Ovary (tissue), 9 donors: ENCODE measurements around the gene PRR23E. TPM values are rescaled to one million over a fixed set of nuclear protein-coding genes. Genes with fewer than 3 reads are reported as not detected.

ENCODE experiments used
- DNase-seq, 5 donors: peaks; one replicate each; pipeline ENCODE4 v3.0.0-alpha.2; 2019 to 2020
- H3K27ac ChIP-seq, 2 donors: fragments of 200-600 bp; one replicate each; pipeline versions ENCODE4 v1.5.1 to v1.8.0; 2019 to 2022
- H3K27me3 ChIP-seq: fragments of 200-600 bp; one replicate; pipeline ENCODE4 v1.8.0; 2022
- H3K36me3 ChIP-seq: fragments of 200-600 bp; sonication (generic); one replicate; pipeline ENCODE4 v1.5.1; 2019
- H3K4me1 ChIP-seq: one replicate; pipeline ENCODE4 v1.8.1; 2013; ENCODE audit warnings: mild to moderate bottlenecking, moderate library complexity; ENCODE audit not compliant: insufficient read depth
- H3K4me3 ChIP-seq: fragments of 200-600 bp; sonication (generic); one replicate; pipeline ENCODE4 v1.5.1; 2017
- H3K9me3 ChIP-seq, 2 donors: fragments of 200-600 bp in 1 of 2; sonication (generic) in 1 of 2; one replicate each; pipeline versions ENCODE4 v1.5.1 to v1.8.1; 2013 to 2019; ENCODE audit warnings: mild to moderate bottlenecking in 1 of 2, moderate library complexity in 1 of 2
- CTCF ChIP-seq, 3 donors: fragments of 450-650 bp in 2 of 3; fragments of 200-600 bp in 1 of 3; IDR thresholded peaks; one replicate each; pipeline versions ENCODE4 v1.5.1 to v1.8.0; 2016 to 2022; ENCODE audit warnings: antibody characterized with exemption in 3 of 3, mild to moderate bottlenecking in 1 of 3
- EP300 ChIP-seq: sonication (generic); formaldehyde crosslinking; IDR thresholded peaks from one replicate; pipeline ENCODE4 v1.6.1; 2017; ENCODE audit warnings: antibody characterized with exemption
- POLR2A ChIP-seq: fragments of 450-650 bp; IDR thresholded peaks from one replicate; pipeline ENCODE4 v1.6.1; 2017; ENCODE audit warnings: antibody characterized with exemption, mild to moderate bottlenecking, moderate library complexity
- WGBS, 3 donors: extraction: QIAGEN DNeasy Blood & Tissue Kit in 1 of 3; methylation state at CpG; one replicate each; pipeline versions ENCODE4 v1.1.5 to v1.1.7; 2013 to 2017; 5-methylcytosine and 5-hydroxymethylcytosine counted together
- intact Hi-C, 4 donors: fragments of 100-400 bp; cut with DNase I; formaldehyde crosslinking; loops; one replicate each; pipeline versions ENCODE4 v1.11.0 to v1.15.1; 2022 to 2023
- polyA plus RNA-seq, 2 donors: library from polyadenylated mRNA; stranded (reverse); fragments of 200-250 nt in 1 of 2; fragments of 350-450 nt in 1 of 2; fragmentation: Illumina TruSeq in 1 of 2; extraction: RNeasy Lipid Tissue Mini Kit (QIAGEN cat#74804) in 1 of 2; gene quantifications; one replicate each; pipeline ENCODE4 v1.2.3, GENCODE V29; 2013 to 2014
- total RNA-seq, 7 donors: library from RNA; depleted of rRNA in 2 of 7; stranded (reverse); fragments of >200 nt in 2 of 7; fragmentation: NEBNext Ultra II Directional in 3 of 7; extraction: Animal tissue kit (Norgen Biotek cat#: 25700) in 3 of 7; gene quantifications; one replicate each; pipeline versions ENCODE4 v1.1.0 to v1.2.4, GENCODE V29; 2016 to 2023
- donor health status: DM: no; HTN: no; CAD: no; lungs with moderate emphysema.
- donor health status: DM: no; HTN: no; CAD: no.
- donor health status: Bipolar disorder and iron deficiency.
- donor health status: DM: yes; HTN: yes; CAD: no.
- donor health status: DM: no; HTN: no; CAD: no.
- donor health status: DM: yes; HTN: yes; CAD: no.

Gene PRR23E
- total and polyA plus RNA-seq, 9 donors, result 0.08 TPM; not detected in 8

- no peak for DNase-seq
- Histone ChIP-seq H3K4me1 (peaks cover 2% of the 10 kb centered on the region), H3K27me3 (no peaks in the 10 kb centered on the region), H3K9me3 (no peaks in the 10 kb centered on the region), H3K4me3 (no peak overlapping the region), H3K27ac (no peak overlapping the region), H3K36me3 (no peaks in the 10 kb centered on the region)
- TF ChIP-seq POLR2A (no peak), EP300 (no peak), CTCF (IDR thresholded peaks at IDR 0.05) (no peak)
- intact Hi-C loops, result no loop called here
These were observed 41.8 kb downstream of the PRR23E start for GRCh38 chr3:127234778-127235177.

- Histone ChIP-seq H3K27ac (no peak overlapping the region), H3K36me3 (no peaks in the 10 kb centered on the region), H3K27me3 (no peaks in the 10 kb centered on the region), H3K4me1 (peaks cover 2% of the 10 kb centered on the region), H3K9me3 (no peaks in the 10 kb centered on the region), H3K4me3 (no peak overlapping the region)
- DNase-seq, result no peak
- WGBS, 3 donors, result 88 to 90% (median 89%) methylated on average over 3 of the region's 3 CpGs
- intact Hi-C loops, result no loop called here
- no peak for TF ChIP-seq POLR2A
- no peak for TF ChIP-seq EP300
- TF ChIP-seq CTCF (IDR thresholded peaks at IDR 0.05), result no peak
These were observed 42.8 kb downstream of the PRR23E start for GRCh38 chr3:127235706-127236105.

GRCh38 chr3:127237835-127238234 is 44.9 kb downstream of the PRR23E start:
- intact Hi-C loops, result no loop called here
- TF ChIP-seq CTCF (IDR thresholded peaks at IDR 0.05), result no peak
- no peak for TF ChIP-seq POLR2A
- TF ChIP-seq EP300, result no peak

GRCh38 chr3:127238602-127239001 is 45.7 kb downstream of the PRR23E start:
- Histone ChIP-seq H3K36me3 (no peaks in the 10 kb centered on the region), H3K4me3 (no peak overlapping the region), H3K27ac (no peak overlapping the region), H3K9me3 (no peaks in the 10 kb centered on the region), H3K4me1 (peaks cover 2% of the 10 kb centered on the region), H3K27me3 (no peaks in the 10 kb centered on the region)
- TF ChIP-seq POLR2A (no peak), EP300 (no peak), CTCF (IDR thresholded peaks at IDR 0.05) (no peak)
- intact Hi-C loops, result no loop called here
- 51 to 57% (median 53%) methylated on average over 2 of the region's 2 CpGs for WGBS, 3 donors
- DNase-seq, result no peak

More at GRCh38 chr3:127237835-127238234, 44.9 kb downstream of the PRR23E start:
- no peaks in the 10 kb centered on the region for H3K9me3 ChIP-seq
- no peaks in the 10 kb centered on the region for H3K36me3 ChIP-seq
- no peaks in the 10 kb centered on the region for H3K27me3 ChIP-seq
- H3K4me3 ChIP-seq, result no peak overlapping the region
- no peak for DNase-seq
- H3K27ac ChIP-seq, result no peak overlapping the region
- 5 to 24% (median 9%) methylated on average over 3 of the region's 3 CpGs for WGBS, 3 donors
- peaks cover 2% of the 10 kb centered on the region for H3K4me1 ChIP-seq

GRCh38 chr3:127247292-127247691 is 54.4 kb downstream of the PRR23E start:
- intact Hi-C loops, result no loop called here
- WGBS, 3 donors, result 68 to 81% (median 75%) methylated on average over 1 of the region's 1 CpG
- no peaks in the 10 kb centered on the region for H3K9me3 ChIP-seq

More at GRCh38 chr3:127247292-127247691, 54.4 kb downstream of the PRR23E start:
- Histone ChIP-seq H3K4me3 (no peak overlapping the region), H3K27ac (no peak overlapping the region), H3K4me1 (no peaks in the 10 kb centered on the region), H3K36me3 (no peaks in the 10 kb centered on the region), H3K27me3 (no peaks in the 10 kb centered on the region)
- no peak for DNase-seq
- TF ChIP-seq CTCF (IDR thresholded peaks at IDR 0.05), result no peak
- no peak for TF ChIP-seq POLR2A
- no peak for TF ChIP-seq EP300
